Neural progenitor cell (in vitro differentiated cells): ENCODE results near the gene SUDS3. TPM values are rescaled to one million over a fixed set of nuclear protein-coding genes. Genes with fewer than 3 reads are reported as not detected.

Experiments used
- DNase-seq: peaks from one replicate; pipeline ENCODE4 v3.0.0-alpha.2; 2016; ENCODE audit warnings: low spot score
- H2AFZ ChIP-seq: fragments of 200-600 bp; sonication (generic); replicated peaks from 2 replicates; pipeline ENCODE4 v1.6.1; 2016; ENCODE audit warnings: antibody characterized with exemption
- H3F3A ChIP-seq: fragments of 200-600 bp; sonication (generic); 2 replicates; pipeline ENCODE4 v1.6.1; 2016; ENCODE audit warnings: antibody characterized with exemption, low read depth
- H3K27ac ChIP-seq: fragments of 200-600 bp; sonication (generic); 2 replicates; pipeline ENCODE4 v1.5.1; 2016; ENCODE audit warnings: mild to moderate bottlenecking
- H3K27me3 ChIP-seq: fragments of 200-600 bp; sonication (generic); 2 replicates; pipeline ENCODE4 v1.6.1; 2016; ENCODE audit warnings: mild to moderate bottlenecking, moderate library complexity
- H3K36me3 ChIP-seq: fragments of 200-600 bp; sonication (generic); 2 replicates; pipeline ENCODE4 v1.5.1; 2016
- H3K4me1 ChIP-seq: fragments of 200-600 bp; sonication (generic); 2 replicates; pipeline ENCODE4 v1.6.1; 2016; ENCODE audit warnings: mixed run types
- H3K4me2 ChIP-seq: fragments of 200-600 bp; sonication (generic); 2 replicates; pipeline ENCODE4 v1.6.1; 2016
- H3K4me3 ChIP-seq: fragments of 200-600 bp; sonication (generic); 2 replicates; pipeline ENCODE4 v1.5.1; 2016
- H3K79me2 ChIP-seq: fragments of 200-600 bp; sonication (generic); 2 replicates; pipeline ENCODE4 v1.6.1; 2016; ENCODE audit warnings: low read depth
- H3K9ac ChIP-seq: fragments of 200-600 bp; sonication (generic); 2 replicates; pipeline ENCODE4 v1.6.1; 2016
- H3K9me3 ChIP-seq: fragments of 200-600 bp; sonication (generic); 2 replicates; pipeline ENCODE4 v1.5.1; 2016; ENCODE audit warnings: low read depth
- H4K20me1 ChIP-seq: fragments of 200-600 bp; sonication (generic); 2 replicates; pipeline ENCODE4 v1.6.1; 2016; ENCODE audit warnings: low read depth
- H3K27ac Mint-ChIP-seq: 3 replicates; pipeline ENCODE4 v1.8.0; 2021; ENCODE audit warnings: mixed read lengths
- H3K27me3 Mint-ChIP-seq: 2 replicates; pipeline ENCODE4 v1.8.0; 2022; ENCODE audit warnings: low read depth, mild to moderate bottlenecking, inconsistent platforms, moderate library complexity, mixed read lengths; ENCODE audit not compliant: insufficient read depth
- H3K36me3 Mint-ChIP-seq: 3 replicates; pipeline ENCODE4 v1.8.0; 2021; ENCODE audit warnings: mixed read lengths
- H3K4me1 Mint-ChIP-seq: 3 replicates; pipeline ENCODE4 v1.8.0; 2021; ENCODE audit warnings: mixed read lengths
- H3K4me3 Mint-ChIP-seq: 3 replicates; pipeline ENCODE4 v1.8.0; 2021; ENCODE audit warnings: mild to moderate bottlenecking, moderate library complexity, mixed read lengths
- H3K9me3 Mint-ChIP-seq: 3 replicates; pipeline ENCODE4 v1.8.0; 2020; ENCODE audit warnings: mixed read lengths
- EZH2 ChIP-seq: fragments of 200-600 bp; sonication (generic); IDR thresholded peaks from 2 replicates; pipeline ENCODE4 v1.6.1; 2017; ENCODE audit warnings: antibody characterized with exemption, mild to moderate bottlenecking, moderate library complexity
- EZH2phosphoT487 ChIP-seq: fragments of 200-600 bp; sonication (generic); IDR thresholded peaks from 2 replicates; pipeline ENCODE4 v1.6.1; 2017; ENCODE audit warnings: antibody characterized with exemption
- total RNA-seq: library from RNA; depleted of rRNA; stranded (reverse); fragments of >200 nt; gene quantifications from 2 replicates; pipeline ENCODE4 v1.2.3, GENCODE V29; 2015; ENCODE audit warnings: low replicate concordance
- TF ChIP-seq, protein P1 (sequence below): fragments of 200-600 bp; sonication (generic); IDR thresholded peaks from 2 replicates; pipeline ENCODE4 v1.5.1; 2017; ENCODE audit warnings: antibody characterized with exemption, mild to moderate bottlenecking

The SUDS3 gene
- total RNA-seq, 1 donor from 2014 or later, result 64.3 TPM

DNA sequence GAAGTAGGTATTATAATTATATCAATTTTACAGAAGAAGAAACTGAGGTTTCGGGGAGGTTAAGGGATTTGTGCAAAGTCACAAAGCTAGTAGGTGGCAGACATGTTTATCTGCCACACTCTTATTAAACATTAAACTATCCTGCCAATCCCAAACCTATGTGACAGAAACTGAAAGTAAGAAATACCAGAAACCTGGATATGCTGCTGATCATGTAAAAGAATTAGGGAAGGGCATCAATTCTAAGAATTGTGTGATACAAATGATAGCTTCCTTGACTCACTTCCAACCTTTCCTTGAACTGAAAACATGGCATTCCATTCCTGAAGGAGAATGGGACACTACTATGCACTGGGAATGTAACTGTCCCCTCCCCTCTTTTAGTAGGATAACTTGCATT, 20.5 kb upstream of the SUDS3 start:
- H3F3A ChIP-seq, result no peaks in the 10 kb centered on the region

DNA sequence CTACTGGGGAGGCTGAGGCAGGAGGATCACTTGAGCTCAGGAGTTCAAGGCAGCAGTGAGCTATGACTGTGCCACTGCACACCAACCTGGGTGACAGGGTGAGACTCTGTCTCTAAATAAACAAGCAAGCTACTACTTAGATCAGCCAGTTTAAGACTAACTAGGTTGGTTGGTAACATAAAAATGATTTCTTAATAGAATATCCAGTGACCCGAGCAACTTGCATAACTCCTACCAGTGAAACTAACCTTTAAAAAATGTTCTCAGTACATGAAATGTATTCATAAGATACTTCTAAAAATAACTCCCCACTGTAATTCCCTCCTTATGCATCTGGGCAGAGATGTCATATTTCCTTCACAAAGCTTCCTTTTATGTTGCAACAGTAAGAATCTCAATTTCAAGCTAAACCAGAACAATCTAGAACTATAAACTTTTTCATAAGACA, 19.5 kb upstream of the SUDS3 start:
- no peak for DNase-seq
- Histone ChIP-seq H3K4me2 (no peak overlapping the region), H3K27ac (no peak overlapping the region), H3K4me1 (no peaks in the 10 kb centered on the region), H3K36me3 (no peaks in the 10 kb centered on the region), H3K4me3 (no peak overlapping the region), H3K9ac (no peak overlapping the region), H3K9me3 (no peaks in the 10 kb centered on the region), H3F3A (no peaks in the 10 kb centered on the region), H4K20me1 (no peaks in the 10 kb centered on the region), H2AFZ (no peak overlapping the region), H3K79me2 (no peaks in the 10 kb centered on the region), H3K27me3 (no peaks in the 10 kb centered on the region)
- peaks cover 4% of the 10 kb centered on the region for H3K9me3 Mint-ChIP-seq
- TF ChIP-seq EZH2phosphoT487 (no peak), EZH2 (no peak)
- TF ChIP-seq, protein P1, sequence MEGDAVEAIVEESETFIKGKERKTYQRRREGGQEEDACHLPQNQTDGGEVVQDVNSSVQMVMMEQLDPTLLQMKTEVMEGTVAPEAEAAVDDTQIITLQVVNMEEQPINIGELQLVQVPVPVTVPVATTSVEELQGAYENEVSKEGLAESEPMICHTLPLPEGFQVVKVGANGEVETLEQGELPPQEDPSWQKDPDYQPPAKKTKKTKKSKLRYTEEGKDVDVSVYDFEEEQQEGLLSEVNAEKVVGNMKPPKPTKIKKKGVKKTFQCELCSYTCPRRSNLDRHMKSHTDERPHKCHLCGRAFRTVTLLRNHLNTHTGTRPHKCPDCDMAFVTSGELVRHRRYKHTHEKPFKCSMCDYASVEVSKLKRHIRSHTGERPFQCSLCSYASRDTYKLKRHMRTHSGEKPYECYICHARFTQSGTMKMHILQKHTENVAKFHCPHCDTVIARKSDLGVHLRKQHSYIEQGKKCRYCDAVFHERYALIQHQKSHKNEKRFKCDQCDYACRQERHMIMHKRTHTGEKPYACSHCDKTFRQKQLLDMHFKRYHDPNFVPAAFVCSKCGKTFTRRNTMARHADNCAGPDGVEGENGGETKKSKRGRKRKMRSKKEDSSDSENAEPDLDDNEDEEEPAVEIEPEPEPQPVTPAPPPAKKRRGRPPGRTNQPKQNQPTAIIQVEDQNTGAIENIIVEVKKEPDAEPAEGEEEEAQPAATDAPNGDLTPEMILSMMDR, result no peak
- peaks cover 2% of the 10 kb centered on the region for H3K27me3 Mint-ChIP-seq
- H3K36me3 Mint-ChIP-seq, result no peaks in the 10 kb centered on the region
- no peak overlapping the region for H3K4me3 Mint-ChIP-seq
- H3K4me1 Mint-ChIP-seq, result no peaks in the 10 kb centered on the region
- H3K27ac Mint-ChIP-seq, result no peak overlapping the region

More for the DNA sequence above, 20.5 kb upstream of the SUDS3 start:
- Mint-ChIP-seq H3K4me3 (no peak overlapping the region), H3K27me3 (peaks cover 2% of the 10 kb centered on the region), H3K27ac (no peak overlapping the region), H3K36me3 (no peaks in the 10 kb centered on the region), H3K4me1 (no peaks in the 10 kb centered on the region), H3K9me3 (peaks cover 4% of the 10 kb centered on the region)
- H2AFZ ChIP-seq, result no peak overlapping the region
- H3K27me3 ChIP-seq, result no peaks in the 10 kb centered on the region
- no peak for DNase-seq
- H3K4me2 ChIP-seq, result no peak overlapping the region
- H4K20me1 ChIP-seq, result no peaks in the 10 kb centered on the region
- H3K9me3 ChIP-seq, result no peaks in the 10 kb centered on the region
- no peaks in the 10 kb centered on the region for H3K36me3 ChIP-seq
- no peaks in the 10 kb centered on the region for H3K79me2 ChIP-seq
- TF ChIP-seq EZH2phosphoT487 (no peak), EZH2 (no peak)
- TF ChIP-seq, protein P1, result no peak
- H3K4me1 ChIP-seq, result no peaks in the 10 kb centered on the region
- no peak overlapping the region for H3K9ac ChIP-seq
- no peak overlapping the region for H3K27ac ChIP-seq
- no peak overlapping the region for H3K4me3 ChIP-seq

DNA sequence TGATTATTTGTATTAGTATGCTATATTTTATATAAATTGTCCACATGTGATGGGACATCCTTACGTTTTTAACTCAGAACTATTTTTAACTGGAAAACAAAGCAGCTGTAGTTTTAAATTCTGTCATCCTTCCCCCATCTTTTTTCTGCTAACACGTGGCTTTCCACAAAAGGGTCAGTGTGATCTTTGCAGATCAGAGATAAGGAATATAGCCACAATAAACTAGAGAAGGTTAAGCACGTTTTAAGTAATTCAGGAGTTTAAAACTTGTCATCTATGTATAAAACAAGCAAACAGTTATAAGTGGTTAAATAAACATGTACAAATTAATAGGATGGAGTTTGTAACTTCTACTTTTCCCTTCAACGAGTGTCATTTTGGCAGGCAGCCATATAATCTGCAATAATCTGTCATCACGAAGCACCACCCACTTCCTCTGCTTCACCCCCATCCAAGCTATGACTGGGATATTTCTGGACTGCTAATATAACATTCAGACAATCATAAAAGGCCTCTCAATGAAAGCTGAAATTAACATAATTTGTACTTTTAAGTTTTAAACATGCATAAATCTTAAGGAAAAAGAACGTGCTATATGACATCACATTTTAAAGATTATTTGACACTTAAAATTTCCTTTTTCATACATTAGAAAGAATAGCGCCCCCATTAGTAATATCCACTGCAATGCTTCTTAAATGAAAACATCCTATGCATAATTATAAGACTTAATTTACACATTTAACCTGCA, 18.9 kb upstream of the SUDS3 start:
- Histone ChIP-seq H3K27ac (no peak overlapping the region), H3K9me3 (no peaks in the 10 kb centered on the region), H3F3A (no peaks in the 10 kb centered on the region), H3K4me1 (no peaks in the 10 kb centered on the region), H2AFZ (no peak overlapping the region), H3K4me3 (no peak overlapping the region), H3K27me3 (no peaks in the 10 kb centered on the region), H4K20me1 (no peaks in the 10 kb centered on the region), H3K79me2 (no peaks in the 10 kb centered on the region), H3K36me3 (no peaks in the 10 kb centered on the region), H3K9ac (no peak overlapping the region), H3K4me2 (no peak overlapping the region)
- no peak for DNase-seq
- Mint-ChIP-seq H3K4me1 (no peaks in the 10 kb centered on the region), H3K36me3 (no peaks in the 10 kb centered on the region), H3K9me3 (peaks cover 4% of the 10 kb centered on the region), H3K4me3 (no peak overlapping the region), H3K27me3 (peaks cover 2% of the 10 kb centered on the region), H3K27ac (no peak overlapping the region)
- no peak for TF ChIP-seq EZH2phosphoT487
- TF ChIP-seq, protein P1, result peak; percentile 8
